NCI-H146 treated with DMSO at 0.1 percent for 48 hours (cell line): Measurements from ENCODE around the gene GPR84.
A peak's percentile ranks its signal among the peaks of the same experiment; 100 is the strongest.
"Not testable (repeated sequence)": the region's sequence is repeated elsewhere in the genome, so short reads cannot be mapped to it uniquely, and the experiment has no call there.

Experiments
- DNase-seq: peaks from one replicate; lab custom pipeline; 2025; ENCODE audit not compliant: unreplicated experiment; lab: John Stamatoyannopoulos, UW

Gene GPR84

GRCh38 chr12:54356228-54356627 lies 8.1 kb downstream of the GPR84 start:
- DNase-seq: no peak

GRCh38 chr12:54355104-54355815 lies 9.0 kb downstream of the GPR84 start:
- no peak for DNase-seq

GRCh38 chr12:54354271-54354670 lies 10.0 kb downstream of the GPR84 start:
- DNase-seq: not testable (repeated sequence)

DNA sequence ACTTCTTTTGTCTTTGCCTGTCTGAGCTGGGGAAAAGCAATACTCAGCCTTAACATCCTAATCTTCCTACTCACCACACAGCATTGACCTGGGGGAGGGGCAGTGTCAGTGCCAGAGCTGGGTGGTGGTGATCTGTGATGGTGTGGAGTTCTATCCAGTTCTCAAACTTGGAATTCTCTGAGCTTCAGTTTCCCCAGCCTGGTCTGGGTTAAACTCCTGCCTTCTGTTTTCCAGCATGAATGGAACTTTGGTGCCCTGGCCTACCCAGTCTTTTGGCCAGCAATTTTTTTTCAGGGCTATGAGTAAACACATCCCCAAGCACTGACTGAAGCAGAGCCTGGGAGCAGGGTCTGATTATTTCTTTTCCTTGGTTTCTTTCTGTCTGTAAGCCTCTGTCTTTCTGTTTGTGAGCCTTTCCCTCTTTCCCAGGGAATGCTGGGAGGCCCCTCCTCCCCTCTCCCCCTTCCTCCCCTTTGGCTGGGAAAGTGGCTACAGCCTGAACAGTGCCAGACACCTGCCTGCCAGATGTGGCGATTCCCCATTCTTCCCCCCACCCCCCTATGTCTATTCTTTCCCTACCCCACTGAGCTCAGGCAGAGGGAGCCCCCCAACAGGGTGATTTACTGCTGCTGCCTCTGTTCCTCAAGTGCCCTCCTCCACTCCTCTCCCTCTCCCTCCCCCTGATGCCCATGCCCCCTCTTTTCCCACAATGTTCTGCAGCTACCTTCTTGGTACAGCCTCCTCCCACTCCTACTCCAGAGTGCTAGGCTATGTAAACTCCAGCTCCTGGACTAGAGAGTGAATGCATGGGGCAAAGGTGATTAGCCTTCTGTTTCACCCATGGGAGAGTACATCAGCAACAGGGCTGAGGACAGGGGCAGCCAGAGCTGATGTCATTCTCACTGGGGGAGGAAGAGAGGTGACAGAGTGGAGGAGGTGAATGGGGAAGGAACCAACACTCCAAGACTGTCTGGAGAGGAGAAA lies 11.1 kb downstream of the GPR84 start:
- no peak for DNase-seq

DNA sequence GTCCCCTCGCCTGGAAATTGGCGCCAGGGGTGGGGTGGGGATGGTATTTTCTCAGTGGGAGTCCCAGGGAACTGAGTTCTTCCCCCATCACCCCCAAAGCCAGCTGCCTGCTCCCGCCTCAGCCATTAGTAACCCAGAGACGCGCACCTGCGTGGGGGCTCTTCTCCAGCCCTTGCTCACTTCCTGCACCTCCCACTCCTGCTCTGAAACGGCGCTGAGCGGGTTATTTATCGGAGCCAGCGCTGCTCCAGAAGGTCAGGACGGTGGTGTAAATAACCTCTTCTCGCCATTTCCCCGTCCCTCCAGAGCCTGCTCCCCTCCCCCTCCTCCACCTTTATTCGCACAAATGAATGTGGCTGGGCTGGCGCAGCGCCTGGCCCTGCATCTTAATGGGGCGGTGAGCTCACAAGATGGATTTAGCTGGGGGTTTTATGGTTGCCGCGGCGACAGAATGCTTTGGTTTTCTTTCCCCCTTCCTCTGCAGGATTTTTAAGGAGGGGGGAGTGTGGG lies 12.2 kb downstream of the GPR84 start:
- DNase-seq: peak; percentile 47

GRCh38 chr12:54351341-54351740 lies 12.9 kb downstream of the GPR84 start:
- no peak for DNase-seq

GRCh38 chr12:54350743-54351142 lies 13.5 kb downstream of the GPR84 start:
- DNase-seq: no peak

- no peak for DNase-seq
Observed at GRCh38 chr12:54349679-54350078, 14.6 kb downstream of the GPR84 start.

- DNase-seq: no peak
Observed at GRCh38 chr12:54349036-54349435, 15.2 kb downstream of the GPR84 start.

DNA sequence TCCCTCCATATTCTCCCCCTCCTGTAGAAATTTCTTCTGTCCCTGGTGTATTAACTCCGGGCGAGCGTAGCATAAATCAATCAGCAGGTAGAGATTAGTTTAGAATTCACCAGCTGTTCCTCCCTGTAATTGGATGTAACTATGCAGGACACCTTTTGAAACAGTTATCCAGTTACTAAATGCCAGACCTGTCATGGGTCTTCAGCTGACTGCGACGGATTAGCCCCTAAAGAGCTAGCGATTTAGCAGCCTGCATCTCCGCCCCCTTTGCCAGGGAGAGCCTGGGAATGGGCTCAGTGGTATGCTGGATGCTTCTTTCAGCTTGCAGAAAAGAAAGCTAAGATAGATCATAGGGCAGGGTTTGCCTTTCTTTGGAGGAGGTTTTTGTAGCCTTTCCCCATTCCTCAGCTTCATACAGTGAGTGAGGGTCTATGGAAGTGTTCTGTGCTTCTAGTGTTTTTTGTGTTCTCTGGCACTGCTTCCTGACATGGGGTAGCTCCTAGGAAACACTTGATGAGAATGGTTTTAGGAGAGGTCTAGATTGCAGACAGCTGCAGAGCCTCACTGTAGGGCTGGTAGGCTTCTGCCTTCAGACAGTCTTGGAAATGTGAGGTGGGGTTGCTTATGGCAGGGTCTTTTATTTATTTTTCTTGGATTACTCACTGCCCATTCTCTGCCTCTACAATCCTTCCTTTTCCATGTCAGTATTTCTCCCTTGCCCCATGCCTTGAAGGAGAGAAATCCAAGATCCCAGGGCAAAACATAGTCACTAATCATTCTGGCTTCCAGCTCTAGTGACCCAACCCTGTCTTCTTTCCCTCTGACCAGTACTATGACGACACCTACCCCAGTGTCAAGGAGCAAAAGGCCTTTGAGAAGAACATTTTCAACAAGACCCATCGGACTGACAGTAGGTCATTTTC lies 22.6 kb downstream of the GPR84 start:
- DNase-seq: no peak

DNA sequence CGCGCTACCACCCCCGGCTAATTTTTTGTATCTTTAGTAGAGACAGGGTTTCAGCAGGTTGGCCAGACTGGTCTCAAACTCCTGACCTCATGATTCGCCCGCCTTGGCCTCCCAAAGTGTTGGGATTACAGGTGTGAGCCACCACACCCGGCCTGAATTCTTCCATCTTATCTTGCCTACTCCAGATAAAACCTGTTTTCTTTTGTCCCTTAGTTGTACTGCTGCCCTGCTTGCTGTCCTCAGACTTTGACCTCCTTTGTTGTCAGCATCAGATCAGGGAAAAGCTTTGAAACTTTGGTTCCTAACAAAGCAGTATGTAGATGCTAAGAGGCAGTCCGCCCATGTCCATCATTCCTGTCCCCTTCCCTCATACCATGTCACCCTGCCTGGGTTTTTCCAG lies 23.4 kb downstream of the GPR84 start:
- no peak for DNase-seq

GRCh38 chr12:54338698-54339296 lies 25.5 kb downstream of the GPR84 start:
- no peak for DNase-seq

DNA sequence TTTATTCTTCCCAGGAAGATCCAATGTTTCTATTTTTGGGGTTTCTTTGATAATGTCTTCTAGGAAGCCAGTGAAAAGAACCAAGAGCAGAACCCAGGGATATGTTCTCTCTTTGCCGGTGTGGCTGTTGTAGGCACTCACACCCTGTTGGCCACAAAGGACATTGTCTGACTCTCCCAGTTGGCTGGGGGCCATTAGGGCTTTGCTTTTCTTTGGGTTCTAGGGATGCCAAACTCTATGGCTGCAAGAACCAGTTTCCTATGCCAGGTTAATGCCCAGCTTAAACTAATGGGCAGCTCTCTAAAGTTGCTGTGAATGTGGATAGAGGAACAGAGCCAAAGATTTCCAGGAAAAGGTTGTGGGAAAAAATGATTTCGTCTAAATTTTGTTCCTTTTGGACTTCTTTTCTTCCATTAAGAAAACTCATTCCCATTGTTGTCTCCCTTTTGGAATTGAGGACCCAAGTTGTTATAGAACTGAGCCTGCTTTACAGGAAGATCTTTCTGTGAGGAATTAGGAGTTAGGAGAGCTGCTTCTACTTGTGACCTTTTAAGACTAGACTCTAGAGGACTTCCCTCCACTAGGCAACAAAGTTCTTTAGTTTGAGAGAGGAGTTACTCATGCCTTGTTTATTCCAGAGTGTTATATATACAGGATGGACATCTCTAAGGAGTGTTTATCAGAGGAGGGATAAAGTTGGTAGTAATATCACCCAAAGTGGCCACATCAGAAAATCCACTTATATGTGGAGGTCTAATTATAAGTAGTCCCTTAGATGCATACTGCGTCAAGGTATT lies 26.2 kb downstream of the GPR84 start:
- DNase-seq: no peak

DNA sequence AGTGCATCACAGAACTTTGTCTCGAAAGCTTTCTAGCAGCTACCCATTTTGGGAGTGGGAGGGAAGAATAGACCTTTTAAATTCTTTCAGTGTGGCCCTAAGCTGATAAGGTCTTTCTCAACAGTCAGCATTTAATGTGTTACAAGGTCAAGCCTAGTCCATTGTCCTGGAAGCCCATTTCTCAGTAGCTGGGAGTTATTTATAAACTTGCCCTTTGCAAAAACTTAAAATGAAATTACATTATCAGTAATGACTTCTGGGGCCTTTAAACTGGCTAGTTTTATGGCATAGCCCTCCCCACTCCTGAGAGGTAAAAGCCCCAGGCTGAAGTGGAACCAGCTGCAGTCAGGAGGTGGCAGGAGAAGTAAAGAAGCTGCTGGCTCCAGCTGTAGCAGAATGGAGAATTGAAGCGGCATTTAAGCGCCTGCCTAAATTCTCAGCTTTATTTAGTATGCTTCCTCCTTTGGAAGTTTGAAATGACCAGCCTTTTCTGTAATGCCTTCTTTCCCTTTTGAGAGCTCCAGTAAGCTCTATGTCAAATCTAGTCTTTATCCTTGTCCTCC lies 26.9 kb downstream of the GPR84 start:
- DNase-seq: no peak

DNA sequence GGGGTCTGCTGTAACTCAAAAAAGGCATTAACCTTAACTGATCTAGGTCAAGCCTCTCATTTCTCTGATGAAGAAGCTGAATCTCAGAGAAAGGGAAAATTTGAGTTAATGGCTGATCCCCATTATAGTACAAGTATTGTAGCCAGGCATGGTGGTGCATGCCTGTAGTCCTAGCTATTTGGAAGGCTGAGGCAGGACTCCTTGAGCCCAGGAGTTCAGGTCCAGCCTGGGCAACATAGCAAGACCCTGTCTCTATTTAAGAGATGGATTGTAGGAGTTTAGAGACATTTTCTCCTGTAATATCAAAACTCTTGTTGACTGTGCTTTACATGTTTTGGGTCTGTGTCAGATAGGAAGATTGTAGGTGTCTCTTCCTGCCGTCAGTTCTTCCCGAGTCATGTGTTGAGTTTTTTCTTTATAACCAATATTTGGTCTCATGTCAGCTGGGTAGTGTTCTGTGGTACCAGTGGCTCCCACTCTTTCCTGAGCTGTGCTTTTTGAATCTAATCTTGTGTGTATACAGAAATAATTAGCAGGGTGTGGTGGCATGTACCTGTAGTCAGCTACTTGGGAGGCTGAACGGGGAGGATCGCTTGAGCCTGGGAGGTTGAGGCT lies 30.8 kb downstream of the GPR84 start:
- DNase-seq: no peak

DNA sequence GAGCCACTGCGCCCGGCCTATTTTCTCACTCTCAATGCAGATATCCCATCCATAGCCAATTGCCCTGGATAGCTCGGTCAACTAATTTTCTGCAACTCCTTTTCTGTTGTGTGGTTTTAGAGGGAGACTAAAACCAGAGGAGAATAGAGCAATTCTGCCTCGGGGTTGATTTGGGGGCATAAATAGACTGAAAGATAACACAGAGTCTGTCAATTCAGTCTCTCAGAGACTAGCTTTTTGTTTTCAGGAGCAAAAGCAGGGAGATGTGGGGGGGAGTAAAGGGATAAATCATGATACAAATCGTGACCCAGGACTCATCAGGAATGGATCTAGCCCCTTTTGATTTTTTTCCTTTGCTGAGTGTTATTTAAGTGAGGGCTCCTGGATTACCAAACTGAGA lies 32.8 kb downstream of the GPR84 start:
- DNase-seq: no peak

DNA sequence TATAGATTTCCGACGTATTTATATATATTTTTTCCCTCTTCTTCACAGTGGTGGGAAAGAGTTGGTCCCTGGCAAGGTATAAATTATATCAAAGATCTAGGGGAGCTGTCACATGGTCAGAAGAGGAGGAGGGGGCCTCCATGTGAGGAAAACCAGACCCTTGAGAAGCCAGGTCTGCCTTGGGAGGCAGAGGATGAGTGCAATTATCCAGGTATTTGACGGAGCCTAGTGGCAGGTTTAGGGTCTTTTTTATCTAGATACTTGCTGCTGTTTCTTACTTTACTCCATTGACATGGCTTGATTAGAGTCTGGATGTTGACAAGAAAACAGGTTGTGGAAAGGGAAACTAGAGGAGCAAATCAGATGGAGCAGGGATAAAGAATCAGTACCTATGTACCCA lies 33.8 kb downstream of the GPR84 start:
- DNase-seq: no peak

GRCh38 chr12:54329759-54330158 lies 34.5 kb downstream of the GPR84 start:
- no peak for DNase-seq
